K562 (cell line): ENCODE measurements around the gene SAV1. TPM values are rescaled to one million over a fixed set of nuclear protein-coding genes. Genes with fewer than 3 reads are reported as not detected.

Source experiments
- ATAC-seq: fragments of 200-7000 bp; cut with Tn5 transposase; 3 replicates; pipeline ENCODE4 v1.9.1; 2020; ENCODE audit warnings: moderate library complexity
- BruUV-seq: library from RNA; stranded (reverse); fragments of 400-500 nt; replicated peaks from 2 replicates; lab custom pipeline; 2021; lab: Mats Ljungman, UMichigan
- CTCF ChIA-PET: fragments of 300-600 bp; formaldehyde crosslinking; extraction: SDS; loops from one replicate; lab custom pipeline; 2021; ENCODE audit warnings: low intra/inter-chr PET ratio; lab: Yijun Ruan, JAX
- POLR2A ChIA-PET: fragments of 300-600, 350-650 bp; sonication (Branson Sonifier 250); formaldehyde crosslinking; extraction: SDS; loops from one replicate; lab custom pipeline; 2021; ENCODE audit warnings: antibody characterized with exemption, inconsistent platforms; lab: Yijun Ruan, JAX
- DNase-seq, 4 experiments: peaks; one replicate each; pipeline versions ENCODE4 v3.0.0 to v3.0.0-alpha.2; 2011 to 2018; ENCODE audit warnings: low spot score in 3 of 4, mixed read lengths in 3 of 4; ENCODE audit errors: extremely low read depth in 1 of 4
- FAIRE-seq: peaks from 2 replicates; lab custom pipeline; 2011; peaks lifted over from hg19 to GRCh38; lab: Jason Lieb, UNC
- H2AFZ ChIP-seq: 2 replicates; pipeline ENCODE4 v1.6.0; 2011; ENCODE audit warnings: low read depth, low read length, control low read depth, inconsistent platforms
- H3K27ac ChIP-seq: fragments of 200-600 bp; 3 replicates; pipeline ENCODE4 v1.8.0; 2011; ENCODE audit warnings: low read depth, mild to moderate bottlenecking, control low read depth, inconsistent platforms, low read length, moderate library complexity, mixed read lengths; ENCODE audit errors: extremely low read depth
- H3K27me3 ChIP-seq, 2 experiments: fragments of 300-600 bp in 1 of 2; 2 replicates in 1 of 2; 3 replicates in 1 of 2; pipeline versions ENCODE4 v1.6.0 to v1.8.0; 2011; ENCODE audit warnings: inconsistent platforms in 2 of 2, low read length in 2 of 2, mild to moderate bottlenecking in 1 of 2, mixed read lengths in 1 of 2, moderate library complexity in 1 of 2; ENCODE audit not compliant: control insufficient read depth in 2 of 2, insufficient read depth in 2 of 2
- H3K36me3 ChIP-seq: fragments of 300-600 bp; 3 replicates; pipeline ENCODE4 v1.8.0; 2011; ENCODE audit warnings: mild to moderate bottlenecking, low read length, inconsistent platforms; ENCODE audit not compliant: control insufficient read depth, insufficient read depth
- H3K4me1 ChIP-seq, 2 experiments: fragments of 200-600 bp in 1 of 2; replicated peaks in 1 of 2; 2 replicates in 1 of 2; 3 replicates in 1 of 2; pipeline versions ENCODE4 v1.5.1 to v1.8.0; 2011; ENCODE audit warnings: inconsistent platforms in 2 of 2, low read length in 2 of 2, mild to moderate bottlenecking in 1 of 2, mixed read lengths in 1 of 2, moderate library complexity in 1 of 2; ENCODE audit not compliant: control insufficient read depth in 2 of 2, insufficient read depth in 2 of 2
- H3K4me2 ChIP-seq: 2 replicates; pipeline ENCODE4 v1.6.1; 2011; ENCODE audit warnings: low read length, control low read depth, inconsistent platforms, mixed read lengths; ENCODE audit not compliant: insufficient read depth
- H3K4me3 ChIP-seq: fragments of 200-600 bp; sonication (generic), shearing (Covaris generic); 2 replicates; pipeline ENCODE4 v1.5.1; 2016; ENCODE audit warnings: control low read depth, inconsistent platforms
- H3K79me2 ChIP-seq: fragments of 200-600 bp; 3 replicates; pipeline ENCODE4 v1.8.0; 2011; ENCODE audit warnings: low read length, inconsistent platforms; ENCODE audit not compliant: control insufficient read depth, insufficient read depth
- H3K9ac ChIP-seq, 2 experiments: 2 replicates each; pipeline versions ENCODE4 v1.6.0 to v1.6.1; 2011; ENCODE audit warnings: low read depth in 2 of 2, low read length in 2 of 2, control low read depth in 1 of 2, inconsistent platforms in 1 of 2, mild to moderate bottlenecking in 1 of 2, mixed read lengths in 1 of 2; ENCODE audit not compliant: insufficient read depth in 1 of 2
- H3K9me1 ChIP-seq: one replicate; pipeline ENCODE4 v1.6.0; 2011; ENCODE audit warnings: inconsistent platforms, mild to moderate bottlenecking, low read length, moderate library complexity; ENCODE audit not compliant: control insufficient read depth, insufficient read depth
- H3K9me3 ChIP-seq: replicated peaks from 2 replicates; pipeline ENCODE4 v1.5.1; 2011; ENCODE audit warnings: low read depth, low read length, inconsistent platforms; ENCODE audit not compliant: control insufficient read depth, insufficient read depth
- H4K20me1 ChIP-seq: replicated peaks from 2 replicates; pipeline ENCODE4 v1.6.1; 2011; ENCODE audit warnings: low read length, inconsistent platforms, mixed read lengths; ENCODE audit not compliant: control insufficient read depth, insufficient read depth
- CREBBP ChIP-seq: IDR thresholded peaks from one replicate; pipeline ENCODE4 v1.6.1; 2012; ENCODE audit warnings: low read depth, mild to moderate bottlenecking, control low read depth, inconsistent platforms, low read length
- GTF2F1 ChIP-seq: IDR thresholded peaks from 2 replicates; pipeline ENCODE4 v1.6.1; 2011; ENCODE audit warnings: low read depth, low read length, improper control_type of control experiment
- HDAC6 ChIP-seq: IDR thresholded peaks from 2 replicates; pipeline ENCODE4 v1.6.1; 2012; ENCODE audit warnings: low read depth, mild to moderate bottlenecking, control low read depth, inconsistent platforms, low read length, moderate library complexity
- HNRNPH1 ChIP-seq: fragments of 200-400 bp; formaldehyde crosslinking; optimal IDR thresholded peaks from 2 replicates; pipeline ENCODE3; 2017; ENCODE audit warnings: low read depth, mild to moderate bottlenecking, low read length, moderate library complexity
- KAT7 ChIP-seq: sonication (generic); formaldehyde crosslinking; IDR thresholded peaks from 2 replicates; pipeline ENCODE4 v1.8.0; 2022; ENCODE audit warnings: missing genetic modification reagents, mild to moderate bottlenecking, borderline replicate concordance
- NFE2L1 ChIP-seq: fragments of 450-650 bp; IDR thresholded peaks from 2 replicates; pipeline ENCODE4 v1.6.1; 2016; ENCODE audit warnings: missing genetic modification characterization, low read depth, mild to moderate bottlenecking, missing compliant biosample characterization, moderate library complexity, borderline replicate concordance
- POLR2AphosphoS5 ChIP-seq: IDR thresholded peaks from 2 replicates; pipeline ENCODE4 v1.6.1; 2011; ENCODE audit warnings: mild to moderate bottlenecking, low read depth, low read length, moderate library complexity; ENCODE audit not compliant: control insufficient read depth, insufficient read depth
- PRDM10 ChIP-seq: fragments of 450-650 bp; IDR thresholded peaks from 2 replicates; pipeline ENCODE4 v1.6.1; 2018; ENCODE audit not compliant: partially characterized antibody
- PREB ChIP-seq: sonication (generic); formaldehyde crosslinking; IDR thresholded peaks from 2 replicates; pipeline ENCODE4 v1.8.1; 2023; ENCODE audit warnings: mild to moderate bottlenecking, missing genetic modification reagents
- RAD51 ChIP-seq: fragments of 450-650 bp; IDR thresholded peaks from 2 replicates; pipeline ENCODE4 v1.7.1; 2016; ENCODE audit warnings: low read depth, mild to moderate bottlenecking, borderline replicate concordance
- RBBP5 ChIP-seq: fragments of 200-600 bp; sonication (generic); IDR thresholded peaks from 2 replicates; pipeline ENCODE4 v1.6.1; 2012; ENCODE audit warnings: borderline replicate concordance, mild to moderate bottlenecking, low read length, control low read depth, inconsistent platforms; ENCODE audit not compliant: insufficient read depth, poor library complexity, severe bottlenecking
- SAP30 ChIP-seq: fragments of 200-600 bp; sonication (generic); IDR thresholded peaks from 2 replicates; pipeline ENCODE4 v1.6.1; 2012; ENCODE audit warnings: borderline replicate concordance, low read depth, mild to moderate bottlenecking, moderate library complexity, low read length, control low read depth, inconsistent platforms; ENCODE audit not compliant: insufficient read depth, poor library complexity, severe bottlenecking
- ZNF3 ChIP-seq: fragments of 250-450 bp; sonication (Bioruptor Pico); IDR thresholded peaks from 2 replicates; pipeline ENCODE4 v1.5.0; 2021; ENCODE audit warnings: mild to moderate bottlenecking, moderate library complexity
- ZNF518B ChIP-seq: fragments of 250-450 bp; sonication (Bioruptor Pico); IDR thresholded peaks from 2 replicates; pipeline ENCODE4 v1.5.0; 2021; ENCODE audit warnings: mild to moderate bottlenecking, moderate library complexity
- WGBS: fragments of 100-300 bp; shearing (Covaris generic); methylation state at CpG from one replicate; pipeline ENCODE4 v1.1.6; 2016; ENCODE audit warnings: low coverage, mixed read lengths; ENCODE audit not compliant: insufficient coverage; ENCODE audit errors: missing lambda C conversion rate; 5-methylcytosine and 5-hydroxymethylcytosine counted together
- in situ Hi-C: fragments of 300-500 bp; cut with MboI; formaldehyde crosslinking; loops from 4 replicates; pipeline ENCODE4 v1.15.0; 2018; ENCODE audit warnings: inconsistent platforms, mixed read lengths
- intact Hi-C: fragments of 100-400 bp; cut with micrococcal nuclease; formaldehyde crosslinking; loops from 2 replicates; pipeline ENCODE4 v1.14.2; 2022
- polyA plus RNA-seq, 8 experiments: library from polyadenylated mRNA; depleted of rRNA in 4 of 8; stranded (reverse) in 5 of 8; unstranded in 3 of 8; fragments of >200 nt; fragmentation: Nextera tagmentation in 2 of 8; fragmentation: Illumina TruSeq in 1 of 8; extraction: Ambion mirVana in 2 of 8; extraction: Trizol in 1 of 8; gene quantifications; 2 replicates each; pipeline versions ENCODE4 v1.2.1 to v1.2.3, GENCODE V29; 2011 to 2014; ENCODE audit warnings: inconsistent platforms in 1 of 8, missing spikeins in 1 of 8
- total RNA-seq, 7 experiments: library from RNA; depleted of rRNA in 6 of 7; stranded (reverse); fragments of >200 nt in 6 of 7; fragmentation: Illumina TruSeq in 2 of 7; extraction: Trizol in 2 of 7; gene quantifications; 2 replicates each; pipeline versions ENCODE4 v1.2.1 to v1.2.3, GENCODE V29; 2011 to 2021; ENCODE audit warnings: low replicate concordance in 1 of 7

The SAV1 gene
- total and polyA plus RNA-seq, 9 of the 15 experiments (the other 6 are each of a cell fraction or from before 2014, with no cell fraction given), result 6.5 to 18.1 (median 16.1) TPM

- H3K79me2 ChIP-seq, result no peaks in the 10 kb centered on the region
- WGBS, result 83% methylated on average over 4 of the region's 4 CpGs
- H3K4me3 ChIP-seq, result no peak overlapping the region
- H3K9me3 ChIP-seq, result no peaks in the 10 kb centered on the region
- H3K9ac ChIP-seq, result no peak overlapping the region
- intact Hi-C loops (no loop called here), in situ Hi-C loops (no loop called here)
- H3K27me3 ChIP-seq, result no peaks in the 10 kb centered on the region
- POLR2A ChIA-PET, result interaction anchor here (0.7 kb wide), 1 partner anchor 83 kb away, joined by 3 read pairs; no protein-coding TSS in a partner anchor
- CTCF ChIA-PET, result no interaction called here
- no peak for ATAC-seq
- no TSS peak for BruUV-seq
- H2AFZ ChIP-seq, result no peak overlapping the region
- H3K9me1 ChIP-seq, result no peaks in the 10 kb centered on the region
- H3K36me3 ChIP-seq, result peaks cover 11% of the 10 kb centered on the region; the same call in 1 of the 3 replicates
- no peak overlapping the region for H3K4me2 ChIP-seq
- no peak for DNase-seq
- H3K27ac ChIP-seq, result no peak overlapping the region
- H3K4me1 ChIP-seq, result no peaks in the 10 kb centered on the region
- no peak for FAIRE-seq
- no peaks in the 10 kb centered on the region for H4K20me1 ChIP-seq
- TF ChIP-seq ZNF518B (no peak), POLR2AphosphoS5 (no peak), PRDM10 (no peak), KAT7 (CRISPR knock-in tag) (no peak), PREB (no peak), HDAC6 (no peak), HNRNPH1 (no peak), RAD51 (no peak), CREBBP (no peak), ZNF3 (CRISPR knock-in tag) (no peak), SAP30 (no peak), GTF2F1 (no peak), NFE2L1 (no peak), RBBP5 (no peak)
Observed at GRCh38 chr14:50631408-50631821, 36.7 kb downstream of the SAV1 start.
